Measurements from ENCODE around the gene MGLL. TPM values are rescaled to one million over a fixed set of nuclear protein-coding genes. Genes with fewer than 3 reads are reported as not detected.
"Not testable (repeated sequence)": the region's sequence is repeated elsewhere in the genome, so short reads cannot be mapped to it uniquely, and the experiment has no call there.

The MGLL gene
- polyA plus RNA-seq, 1 donor from 2014 or later, result 8.6 TPM

DNA sequence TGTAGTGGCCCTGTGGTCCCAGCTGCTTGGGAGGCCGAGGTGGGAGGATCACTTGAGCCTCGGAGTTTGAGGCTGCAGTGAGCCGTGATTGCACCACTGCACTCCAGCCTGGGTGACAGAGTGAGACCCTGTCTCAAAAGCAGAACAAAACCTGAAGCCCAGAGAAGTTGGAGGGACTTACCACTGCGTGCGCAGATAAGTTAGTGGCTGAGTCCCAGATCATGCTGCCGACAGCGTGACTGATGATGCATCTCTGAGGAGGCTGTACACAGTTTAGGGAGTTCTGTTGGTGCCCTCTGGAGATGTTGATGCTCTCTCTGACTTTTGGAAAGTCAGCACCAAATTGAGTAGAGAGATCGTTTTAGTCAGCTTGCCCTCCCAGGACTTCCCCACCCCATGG is 165.4 kb downstream of the MGLL start:
- peaks cover 3% of the 10 kb centered on the region for H3K36me3 Mint-ChIP-seq
- no peak overlapping the region for H3K27ac Mint-ChIP-seq
- H3K9me3 Mint-ChIP-seq, result no peaks in the 10 kb centered on the region
- H3K27me3 Mint-ChIP-seq, result no peaks in the 10 kb centered on the region
- no peak overlapping the region for H3K4me3 Mint-ChIP-seq
- peaks cover 0 to 1% (median 0%) of the 10 kb centered on the region in 3 donors for H3K4me1 Mint-ChIP-seq

DNA sequence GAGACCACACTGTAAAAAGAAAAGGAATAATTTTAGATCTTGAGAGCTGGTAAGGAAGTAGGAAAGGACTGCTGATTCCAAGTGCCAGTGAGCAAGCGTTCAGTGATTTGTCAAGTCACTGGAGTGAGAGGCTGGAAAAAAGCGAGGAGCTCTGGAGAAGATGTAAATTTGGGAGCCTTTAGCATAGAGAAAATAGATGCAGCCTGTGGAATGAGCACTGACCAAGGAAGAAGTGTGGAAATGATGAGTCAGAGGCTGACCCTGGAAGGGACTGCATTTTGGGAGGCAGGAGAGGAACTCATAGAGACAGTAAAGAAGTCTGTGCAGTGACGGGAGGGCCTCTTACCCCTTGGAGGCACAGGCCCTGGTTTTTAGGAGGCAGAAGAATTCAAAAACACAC is 166.7 kb downstream of the MGLL start:
- Mint-ChIP-seq H3K36me3 (peaks cover 3% of the 10 kb centered on the region), H3K9me3 (no peaks in the 10 kb centered on the region), H3K27me3 (no peaks in the 10 kb centered on the region), H3K27ac (no peak overlapping the region), H3K4me3 (no peak overlapping the region), H3K4me1 (peaks cover 0 to 1% (median 0%) of the 10 kb centered on the region in 3 donors)

DNA sequence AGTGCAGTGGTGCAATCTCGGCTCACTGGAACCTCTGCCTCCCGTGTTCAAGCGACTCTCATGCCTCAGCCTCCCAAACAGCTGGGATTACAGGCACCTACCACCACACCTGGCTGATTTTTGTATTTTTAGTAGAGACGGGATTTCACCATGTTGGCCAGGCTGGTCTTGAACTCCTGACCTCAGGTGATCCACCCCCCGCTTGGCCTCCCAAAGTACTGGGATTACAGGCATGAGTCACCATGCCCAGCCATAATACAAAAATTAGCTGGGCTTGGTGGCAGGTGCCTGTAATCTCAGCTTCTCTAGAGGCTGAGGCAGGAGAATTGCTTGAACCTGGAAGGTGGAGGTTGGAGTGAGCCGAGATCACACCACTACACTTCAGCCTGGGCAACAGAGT is 167.3 kb downstream of the MGLL start:
- not testable (repeated sequence) for H3K4me3 Mint-ChIP-seq, H3K27ac Mint-ChIP-seq, H3K4me1 Mint-ChIP-seq, H3K27me3 Mint-ChIP-seq, H3K36me3 Mint-ChIP-seq, H3K9me3 Mint-ChIP-seq

DNA sequence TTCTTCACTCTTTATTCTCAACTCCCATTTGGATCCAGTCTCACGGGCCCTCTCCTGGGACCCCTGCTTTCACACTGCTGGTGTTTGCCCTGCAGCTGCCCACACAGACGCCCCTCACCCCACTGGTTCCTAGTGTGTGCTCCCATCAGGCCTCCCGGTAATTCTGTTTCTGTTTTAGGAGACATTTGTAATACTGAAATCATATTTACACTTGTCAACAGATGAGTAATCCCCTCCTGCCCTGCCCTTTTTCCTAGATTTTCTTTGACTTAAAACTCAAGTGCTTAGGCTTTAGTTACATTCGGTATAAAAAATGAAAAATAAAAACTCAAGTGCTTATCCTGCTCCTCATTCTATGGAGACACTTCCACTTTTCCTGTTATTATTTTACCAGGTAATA is 167.9 kb downstream of the MGLL start:
- Mint-ChIP-seq H3K27me3 (no peaks in the 10 kb centered on the region), H3K36me3 (no peaks in the 10 kb centered on the region), H3K4me3 (no peak overlapping the region), H3K4me1 (peaks cover 0 to 1% (median 0%) of the 10 kb centered on the region in 3 donors), H3K9me3 (no peaks in the 10 kb centered on the region), H3K27ac (no peak overlapping the region)

DNA sequence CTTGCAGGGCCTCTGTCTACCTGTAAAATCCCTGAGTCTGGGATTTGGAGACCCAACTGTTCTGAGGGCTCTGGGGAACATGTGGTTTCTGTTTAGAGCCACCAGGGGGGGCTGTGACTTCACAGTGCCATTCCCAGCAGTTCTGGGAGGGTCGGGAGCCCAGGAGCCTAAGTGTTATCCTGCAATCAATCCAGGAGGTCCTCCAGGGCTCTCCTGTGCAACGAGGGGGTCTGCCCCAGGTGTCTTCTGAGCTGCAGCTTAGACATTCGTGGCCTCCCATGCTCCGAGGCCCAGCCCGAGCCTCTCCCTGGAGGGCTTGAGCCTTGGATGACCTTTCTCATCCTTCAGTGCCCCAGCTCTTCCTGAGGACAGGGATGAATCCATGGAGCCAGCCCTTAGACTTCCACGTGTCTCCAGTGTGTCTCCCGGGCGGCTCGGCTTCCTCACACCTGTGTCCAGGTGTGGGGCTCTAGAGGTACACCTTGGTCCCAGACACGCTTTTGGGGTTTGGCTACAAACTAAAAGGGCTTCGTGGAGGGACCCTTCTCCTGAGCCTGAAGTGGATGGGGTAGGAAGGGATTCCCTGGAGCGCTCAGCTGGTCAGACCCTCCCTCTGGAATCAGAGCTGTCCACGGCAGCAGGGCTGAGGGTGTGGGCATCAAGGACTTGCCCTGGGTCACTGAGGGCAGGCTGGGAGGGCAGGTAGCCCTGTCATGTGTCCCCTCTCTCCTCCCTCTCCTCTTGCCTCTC is 169.9 kb downstream of the MGLL start:
- Mint-ChIP-seq H3K27me3 (no peaks in the 10 kb centered on the region), H3K9me3 (no peaks in the 10 kb centered on the region), H3K4me3 (no peak overlapping the region), H3K4me1 (peaks cover 0 to under 1% (median 0%) of the 10 kb centered on the region in 3 donors), H3K27ac (no peak overlapping the region), H3K36me3 (no peaks in the 10 kb centered on the region)

DNA sequence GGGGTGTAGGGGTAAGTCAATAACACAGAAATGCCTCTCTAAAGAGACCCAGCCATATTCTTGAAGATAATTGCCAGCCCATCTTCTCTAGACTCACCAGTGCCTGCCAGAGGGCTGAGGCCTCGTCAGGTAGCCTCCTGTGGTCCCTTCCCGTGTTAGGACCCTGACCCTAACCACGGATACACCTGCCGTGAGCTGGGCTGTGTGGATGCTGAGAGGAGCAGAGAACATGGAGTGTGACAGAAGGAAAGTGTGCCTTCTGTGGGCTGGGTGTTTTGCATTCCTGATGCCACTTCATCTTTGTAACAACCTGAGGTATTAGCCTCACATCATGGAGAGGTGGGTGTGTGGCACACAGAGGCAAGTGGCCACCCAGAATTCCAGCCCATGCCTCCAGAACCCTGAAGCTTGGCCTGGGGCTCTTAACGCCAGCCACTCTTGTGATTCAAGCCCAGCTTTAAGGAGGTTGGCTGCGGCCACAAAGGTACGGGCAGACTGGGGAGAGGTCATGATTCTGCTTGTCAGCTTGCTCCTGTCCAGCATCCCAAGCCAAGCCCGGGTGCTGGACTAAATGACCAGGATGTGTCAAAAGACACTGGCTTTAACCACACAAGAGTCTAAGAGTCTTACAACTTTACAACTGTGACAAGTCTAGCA is 170.7 kb downstream of the MGLL start:
- Mint-ChIP-seq H3K4me1 (no peaks in the 10 kb centered on the region), H3K9me3 (no peaks in the 10 kb centered on the region), H3K27ac (peak overlapping the region in 1 of 3 donors; percentile 31), H3K4me3 (no peak overlapping the region), H3K27me3 (no peaks in the 10 kb centered on the region), H3K36me3 (no peaks in the 10 kb centered on the region)

DNA sequence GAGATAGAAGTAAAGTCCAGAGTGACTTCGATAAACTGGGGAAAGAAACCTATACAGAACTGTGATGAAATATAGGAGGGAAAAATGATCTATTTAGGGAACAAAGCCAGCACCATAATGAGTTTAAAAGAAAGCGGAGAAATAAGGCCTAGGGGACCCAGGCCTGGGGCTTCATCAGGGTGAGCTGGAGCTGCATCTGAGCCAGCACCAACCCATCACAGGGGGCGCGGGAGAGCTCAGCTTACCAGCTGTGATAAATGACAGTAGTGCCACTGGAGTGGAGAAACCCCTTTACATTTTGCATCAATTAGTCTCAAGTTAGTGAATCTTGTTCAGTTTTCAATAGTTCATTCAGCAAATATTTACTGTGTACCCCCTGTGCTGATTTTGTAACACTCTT is 172.1 kb downstream of the MGLL start:
- H3K4me1 Mint-ChIP-seq, result no peaks in the 10 kb centered on the region

DNA sequence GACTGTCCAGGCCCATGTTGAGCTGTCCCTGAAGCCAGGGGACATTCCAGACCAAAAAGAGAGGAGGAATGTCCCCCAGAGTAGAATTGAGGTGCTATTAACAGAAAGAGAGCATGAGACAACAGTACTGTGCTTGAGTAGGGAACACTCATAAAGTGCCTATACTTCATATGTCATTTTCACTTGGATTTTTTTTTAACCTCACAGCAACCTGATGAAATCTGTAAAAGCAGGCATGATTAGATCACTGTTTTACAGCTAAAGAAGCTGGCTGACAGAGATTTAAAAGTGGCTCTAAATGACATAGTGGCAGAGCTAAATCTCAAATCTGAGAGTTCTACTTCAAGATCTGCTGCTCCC is 174.5 kb downstream of the MGLL start:
- Mint-ChIP-seq H3K4me3 (no peak overlapping the region), H3K27me3 (no peaks in the 10 kb centered on the region), H3K4me1 (peaks cover 0 to 3% (median 0%) of the 10 kb centered on the region in 3 donors), H3K9me3 (no peaks in the 10 kb centered on the region), H3K36me3 (peaks cover 2% of the 10 kb centered on the region), H3K27ac (no peak overlapping the region)

More for the DNA sequence above, 172.1 kb downstream of the MGLL start:
- Mint-ChIP-seq H3K4me3 (no peak overlapping the region), H3K9me3 (no peaks in the 10 kb centered on the region), H3K36me3 (peaks cover 2% of the 10 kb centered on the region), H3K27ac (no peak overlapping the region), H3K27me3 (no peaks in the 10 kb centered on the region)

DNA sequence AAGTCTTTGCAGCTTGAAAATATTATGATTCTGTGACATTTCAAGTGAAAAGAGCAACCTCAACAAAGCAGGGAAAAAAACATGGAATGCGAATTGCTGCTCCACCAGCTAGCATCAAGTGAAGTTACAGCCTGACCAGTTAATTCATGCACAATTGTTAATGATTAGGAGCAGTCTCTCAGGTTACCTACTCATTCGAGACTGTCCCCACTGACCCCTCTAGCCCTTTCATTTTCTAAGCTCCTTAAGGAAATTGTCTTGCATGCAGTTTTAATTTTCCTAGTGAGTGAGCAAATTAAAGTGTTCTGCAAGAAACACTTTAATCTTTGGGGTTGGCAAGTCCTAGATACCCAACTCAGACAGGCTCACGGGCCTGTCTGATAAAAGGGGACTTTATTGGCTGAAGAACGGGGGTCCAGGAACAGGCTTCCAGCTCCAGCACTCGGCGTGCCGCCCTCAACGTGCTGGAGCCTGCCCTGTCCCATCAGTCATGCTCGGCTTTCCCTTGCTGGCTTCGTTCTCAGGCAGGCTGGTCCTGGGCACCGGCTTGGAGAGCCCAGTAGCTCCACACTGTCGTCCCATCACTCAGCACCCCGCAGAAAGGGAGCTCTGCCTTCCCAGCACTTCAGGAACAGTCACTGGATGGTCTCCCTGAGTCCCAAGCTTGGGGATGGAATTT is 175.0 kb downstream of the MGLL start:
- Mint-ChIP-seq H3K27ac (no peak overlapping the region), H3K27me3 (no peaks in the 10 kb centered on the region), H3K4me1 (peaks cover 0 to 3% (median 0%) of the 10 kb centered on the region in 3 donors), H3K4me3 (no peak overlapping the region), H3K9me3 (no peaks in the 10 kb centered on the region), H3K36me3 (peaks cover 2% of the 10 kb centered on the region)

DNA sequence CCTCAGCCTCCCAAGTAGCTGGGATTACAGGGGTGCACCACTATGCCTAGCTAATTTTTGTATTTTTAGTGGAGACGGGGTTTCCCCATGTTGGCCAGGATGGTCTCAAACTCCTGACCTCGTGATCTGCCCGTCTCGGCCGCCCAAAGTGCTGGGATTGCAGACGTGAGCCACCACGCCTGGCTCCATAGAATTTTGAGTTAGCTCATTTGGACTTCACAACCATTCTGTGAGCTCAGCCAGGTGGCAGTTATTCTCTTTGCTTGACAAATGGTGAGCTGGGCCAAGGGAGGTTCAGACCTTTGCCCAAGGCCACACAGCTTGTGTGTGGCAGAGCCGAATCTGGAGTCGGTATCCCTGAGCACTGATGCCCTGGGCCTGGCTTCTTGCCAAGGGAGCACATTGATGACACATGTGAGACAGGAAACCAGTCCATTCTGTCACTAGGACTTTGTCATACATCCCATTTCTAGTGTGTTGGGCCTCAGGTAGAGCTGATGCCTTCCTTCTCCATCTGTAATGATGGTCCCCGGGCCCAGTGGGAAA is 175.7 kb downstream of the MGLL start:
- Mint-ChIP-seq H3K4me1 (peaks cover 0 to 3% (median 0%) of the 10 kb centered on the region in 3 donors), H3K27me3 (no peaks in the 10 kb centered on the region), H3K4me3 (peak overlapping the region in 1 of 4 donors; percentile 5), H3K9me3 (no peaks in the 10 kb centered on the region), H3K36me3 (peaks cover 2% of the 10 kb centered on the region), H3K27ac (no peak overlapping the region)

DNA sequence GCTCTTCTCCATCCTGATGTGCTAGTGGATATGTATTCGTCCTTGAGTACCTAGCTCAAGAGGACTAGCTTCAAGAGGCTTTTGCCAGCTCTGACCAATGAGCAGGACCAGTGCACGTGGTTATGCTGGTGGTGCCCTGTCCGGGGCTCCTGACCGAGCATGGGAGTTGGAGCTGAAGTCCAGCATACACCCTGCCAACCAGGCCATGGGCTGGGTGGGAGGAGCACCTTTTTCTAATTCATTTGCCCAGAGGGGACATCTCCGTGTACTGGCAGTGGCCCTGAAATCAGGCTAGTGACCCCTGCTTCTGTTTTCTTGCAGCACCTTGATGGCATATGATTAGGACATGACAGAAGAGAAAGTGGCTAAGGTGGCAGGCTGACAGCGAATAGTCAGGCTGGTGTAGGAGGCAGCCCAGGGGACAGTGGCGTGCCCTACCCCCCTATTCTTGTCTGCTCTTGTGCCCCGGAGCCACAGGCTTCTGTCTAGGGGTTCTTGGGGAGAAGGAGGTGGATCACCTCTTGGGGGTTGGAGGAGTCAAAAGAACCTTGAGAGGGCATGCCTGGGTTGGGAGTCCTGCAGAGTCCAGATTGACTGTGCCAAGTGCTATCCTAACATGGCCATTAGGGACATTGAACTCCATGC is 176.8 kb downstream of the MGLL start:
- Mint-ChIP-seq H3K27me3 (no peaks in the 10 kb centered on the region), H3K9me3 (no peaks in the 10 kb centered on the region), H3K36me3 (peaks cover 2% of the 10 kb centered on the region), H3K27ac (peak overlapping the region in 1 of 3 donors; percentile 24), H3K4me3 (no peak overlapping the region), H3K4me1 (peaks cover 0 to 3% (median 0%) of the 10 kb centered on the region in 3 donors)

DNA sequence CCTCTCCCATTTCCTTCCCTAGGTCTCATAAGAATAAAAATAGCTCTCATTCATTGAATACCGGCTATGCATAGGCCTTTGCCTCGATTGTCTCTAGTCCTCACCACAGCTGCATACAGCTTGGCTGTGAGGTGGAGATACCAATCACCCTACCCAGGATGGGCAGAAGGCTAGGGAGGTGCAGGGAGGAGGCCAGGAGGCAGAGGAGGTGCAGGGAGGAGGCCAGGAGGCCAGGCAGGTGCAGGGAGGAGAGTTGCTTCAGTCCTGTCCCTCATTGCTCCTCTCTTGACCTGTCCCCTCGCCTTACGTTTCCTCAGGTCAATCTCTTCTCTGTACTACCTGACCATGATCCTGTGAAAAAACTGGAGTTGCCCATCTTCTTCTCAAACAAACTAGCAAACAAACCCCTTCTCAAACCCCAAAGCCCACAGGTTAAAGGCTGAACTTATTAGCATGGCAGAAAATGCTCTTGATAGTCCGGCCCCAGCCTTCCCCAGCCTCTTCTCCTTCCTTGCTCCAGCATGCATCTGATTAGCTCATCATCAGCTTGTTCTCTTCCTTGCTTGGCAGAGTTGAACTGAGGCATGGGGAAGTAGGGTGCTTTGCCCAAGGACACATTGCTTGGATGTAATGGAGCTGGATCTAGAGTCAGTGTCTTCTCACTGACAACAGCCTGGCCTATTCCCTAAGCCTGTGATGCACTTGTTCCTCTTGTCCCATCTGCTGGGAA is 177.5 kb downstream of the MGLL start:
- Mint-ChIP-seq H3K27ac (peak overlapping the region in 1 of 3 donors; percentile 24), H3K27me3 (no peaks in the 10 kb centered on the region), H3K36me3 (peaks cover 2% of the 10 kb centered on the region), H3K9me3 (no peaks in the 10 kb centered on the region), H3K4me1 (peaks cover 0 to 3% (median 0%) of the 10 kb centered on the region in 3 donors), H3K4me3 (no peak overlapping the region)

DNA sequence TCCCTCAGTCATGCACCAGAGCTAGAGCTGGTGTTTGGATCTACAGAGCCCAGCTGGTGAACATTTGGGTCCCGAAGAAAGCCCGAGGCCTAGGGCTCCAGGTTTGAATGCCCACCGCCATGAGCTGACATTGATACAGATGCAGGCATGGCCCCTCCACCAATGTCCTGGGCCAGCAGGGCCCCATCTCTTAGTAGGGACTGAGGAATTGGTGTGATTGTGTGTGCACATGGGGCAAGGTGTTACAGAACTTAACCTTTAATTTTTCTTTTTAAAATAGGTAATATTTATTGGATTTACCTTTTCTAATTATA is 182.3 kb downstream of the MGLL start:
- Mint-ChIP-seq H3K4me1 (peaks cover 0 to 3% (median 0%) of the 10 kb centered on the region in 3 donors), H3K36me3 (no peaks in the 10 kb centered on the region), H3K4me3 (no peak overlapping the region), H3K27ac (no peak overlapping the region), H3K27me3 (no peaks in the 10 kb centered on the region), H3K9me3 (no peaks in the 10 kb centered on the region)

DNA sequence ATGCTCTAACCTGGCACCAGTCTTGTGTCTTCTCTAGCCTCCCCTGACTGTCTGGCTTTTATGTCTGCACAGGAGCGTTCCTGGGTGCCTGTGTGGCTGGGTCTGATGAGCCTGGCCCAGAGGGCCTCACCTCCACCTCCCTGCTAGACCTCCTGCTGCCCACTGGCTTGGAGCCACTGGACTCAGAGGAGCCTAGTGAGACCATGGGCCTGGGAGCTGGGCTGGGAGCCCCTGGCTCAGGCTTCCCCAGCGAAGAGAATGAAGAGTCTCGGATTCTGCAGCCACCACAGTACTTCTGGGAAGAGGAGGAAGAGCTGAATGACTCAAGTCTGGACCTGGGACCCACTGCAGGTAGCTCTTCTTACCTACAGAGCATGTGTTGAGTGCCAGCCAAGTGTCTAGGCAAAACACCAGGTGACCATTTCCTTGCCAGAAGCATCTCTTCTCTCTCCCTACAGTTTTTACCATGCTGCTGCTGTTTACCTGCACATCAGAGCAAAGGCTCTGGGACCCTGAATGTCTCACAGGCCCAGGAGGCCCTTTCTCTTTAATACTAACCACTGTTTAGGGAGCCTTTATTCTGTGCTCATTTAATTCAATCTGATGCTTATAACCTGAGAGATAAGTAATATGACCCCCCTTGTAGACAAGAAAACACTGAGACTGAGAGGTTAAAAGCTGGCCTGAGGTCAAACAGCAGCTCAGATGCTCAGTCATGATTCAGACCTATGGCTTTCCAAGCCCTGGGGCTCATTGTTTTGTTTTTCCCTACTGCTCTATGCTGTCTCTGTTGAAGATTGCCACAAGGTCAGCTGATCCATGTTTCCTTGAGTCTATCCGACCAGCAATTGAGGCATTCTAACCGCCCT is 182.9 kb downstream of the MGLL start:
- Mint-ChIP-seq H3K9me3 (no peaks in the 10 kb centered on the region), H3K27ac (no peak overlapping the region), H3K36me3 (no peaks in the 10 kb centered on the region), H3K27me3 (peaks cover 1% of the 10 kb centered on the region), H3K4me3 (no peak overlapping the region), H3K4me1 (no peaks in the 10 kb centered on the region)
